ENCODE results near the gene RPP30. TPM values are rescaled to one million over a fixed set of nuclear protein-coding genes. Genes with fewer than 3 reads are reported as not detected.

Gene RPP30
- total RNA-seq, 6 experiments from 2014 or later, result 10.1 to 16.8 (median 12.8) TPM

DNA sequence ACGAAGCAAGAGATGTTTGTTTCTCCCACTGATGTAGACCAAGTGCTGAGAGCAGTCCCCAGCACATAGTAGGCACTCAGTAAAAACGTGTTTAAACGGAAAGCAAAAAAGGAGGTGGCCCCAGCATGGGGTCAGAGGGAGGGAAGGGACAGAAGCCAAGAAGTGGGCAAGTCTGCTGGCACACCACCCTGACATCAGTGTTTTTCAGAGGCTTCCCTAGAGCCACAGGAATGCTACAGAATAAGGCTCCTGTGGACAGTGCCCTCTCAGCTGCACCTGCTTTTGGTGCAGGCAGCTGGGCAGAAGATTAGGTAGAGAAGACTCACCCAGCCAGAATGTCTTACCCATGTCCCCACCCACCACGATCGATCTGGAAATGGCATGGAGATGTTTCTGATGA is 57.4 kb downstream of the RPP30 start:
- no peak overlapping the region for H3K4me3 ChIP-seq
- no peak for ATAC-seq
- intact Hi-C loops (cut with DNase I), result no loop called here
- no peak overlapping the region for H3K27ac ChIP-seq
- no peaks in the 10 kb centered on the region for H3K27me3 ChIP-seq
- no peak for TF ChIP-seq POLR2A (IDR thresholded peaks at IDR 0.05)
- TF ChIP-seq, protein P1, sequence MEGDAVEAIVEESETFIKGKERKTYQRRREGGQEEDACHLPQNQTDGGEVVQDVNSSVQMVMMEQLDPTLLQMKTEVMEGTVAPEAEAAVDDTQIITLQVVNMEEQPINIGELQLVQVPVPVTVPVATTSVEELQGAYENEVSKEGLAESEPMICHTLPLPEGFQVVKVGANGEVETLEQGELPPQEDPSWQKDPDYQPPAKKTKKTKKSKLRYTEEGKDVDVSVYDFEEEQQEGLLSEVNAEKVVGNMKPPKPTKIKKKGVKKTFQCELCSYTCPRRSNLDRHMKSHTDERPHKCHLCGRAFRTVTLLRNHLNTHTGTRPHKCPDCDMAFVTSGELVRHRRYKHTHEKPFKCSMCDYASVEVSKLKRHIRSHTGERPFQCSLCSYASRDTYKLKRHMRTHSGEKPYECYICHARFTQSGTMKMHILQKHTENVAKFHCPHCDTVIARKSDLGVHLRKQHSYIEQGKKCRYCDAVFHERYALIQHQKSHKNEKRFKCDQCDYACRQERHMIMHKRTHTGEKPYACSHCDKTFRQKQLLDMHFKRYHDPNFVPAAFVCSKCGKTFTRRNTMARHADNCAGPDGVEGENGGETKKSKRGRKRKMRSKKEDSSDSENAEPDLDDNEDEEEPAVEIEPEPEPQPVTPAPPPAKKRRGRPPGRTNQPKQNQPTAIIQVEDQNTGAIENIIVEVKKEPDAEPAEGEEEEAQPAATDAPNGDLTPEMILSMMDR (IDR thresholded peaks at IDR 0.05), result no peak
- H3K4me1 ChIP-seq, result no peaks in the 10 kb centered on the region
- no peaks in the 10 kb centered on the region for H3K9me3 ChIP-seq
- WGBS (ENCODE audit: insufficient coverage, low coverage, low lambda C conversion rate, missing lambda C conversion rate), result 59% methylated on average over 5 of the region's 5 CpGs
- DNase-seq, result no peak
- no peaks in the 10 kb centered on the region for H3K36me3 ChIP-seq

DNA sequence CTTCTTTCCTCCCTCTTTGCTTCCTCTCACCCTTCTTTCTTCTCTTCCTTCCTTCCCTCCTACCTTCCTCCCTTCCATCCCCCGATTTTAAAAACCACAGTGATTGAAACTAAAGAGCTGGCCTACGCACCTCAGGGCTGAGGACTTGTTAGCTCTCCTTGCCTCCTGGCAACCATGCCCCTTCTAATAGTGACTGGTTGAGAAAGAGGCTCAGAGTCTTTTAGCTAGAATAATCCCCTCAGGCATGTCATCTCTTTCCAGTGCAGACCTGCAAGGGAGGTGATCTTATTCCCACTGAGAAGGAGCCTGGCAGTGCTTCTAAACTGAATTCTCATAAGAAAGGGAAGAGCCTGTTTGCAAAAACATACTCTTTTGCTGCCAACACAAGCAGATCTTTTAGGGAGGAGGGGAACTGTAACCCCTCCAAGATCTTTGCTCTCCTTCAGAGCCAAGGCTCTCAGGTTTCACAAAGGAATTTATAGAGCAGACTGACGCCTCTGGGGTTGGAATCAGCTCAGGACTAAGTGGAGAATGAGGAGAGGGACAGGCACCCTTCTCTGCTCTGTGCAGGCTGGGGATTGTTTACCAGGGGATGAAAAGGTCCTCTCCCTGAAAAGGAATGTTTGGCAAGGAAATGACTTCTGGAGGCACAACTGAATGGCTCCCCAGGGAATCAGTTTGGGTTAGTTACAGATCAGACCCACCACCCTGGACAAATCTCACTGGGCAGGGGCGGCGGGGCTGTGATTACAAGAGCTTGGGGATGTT is 58.5 kb downstream of the RPP30 start:
- Histone ChIP-seq H3K36me3 (no peaks in the 10 kb centered on the region), H3K4me1 (no peaks in the 10 kb centered on the region), H3K27me3 (no peaks in the 10 kb centered on the region), H3K4me3 (no peak overlapping the region), H3K9me3 (no peaks in the 10 kb centered on the region), H3K27ac (peak overlapping the region in 1 of 3 donors; percentile 10)
- TF ChIP-seq, protein P1 (IDR thresholded peaks at IDR 0.05), result no peak
- TF ChIP-seq POLR2A (IDR thresholded peaks at IDR 0.05), result no peak
- ATAC-seq (peak in 1 of 4 donors; percentile 20), DNase-seq (no peak)
- intact Hi-C loops (cut with DNase I), result no loop called here
- whole genome bisulfite sequencing (ENCODE audit: insufficient coverage, low coverage, low lambda C conversion rate, missing lambda C conversion rate), result 56% methylated on average over 4 of the region's 5 CpGs

GRCh38 chr10:90930971-90931871 is 59.4 kb downstream of the RPP30 start:
- Histone ChIP-seq H3K9me3 (no peaks in the 10 kb centered on the region), H3K36me3 (no peaks in the 10 kb centered on the region), H3K27me3 (no peaks in the 10 kb centered on the region), H3K4me1 (no peaks in the 10 kb centered on the region), H3K27ac (no peak overlapping the region), H3K4me3 (no peak overlapping the region)
- intact Hi-C loops (cut with DNase I), result no loop called here
- WGBS (ENCODE audit: insufficient coverage, low coverage, low lambda C conversion rate, missing lambda C conversion rate), result 35% methylated on average over 5 of the region's 6 CpGs
- no peak for TF ChIP-seq POLR2A (IDR thresholded peaks at IDR 0.05)
- TF ChIP-seq, protein P1 (IDR thresholded peaks at IDR 0.05), result no peak
- ATAC-seq, result peak; percentile 26 to 53 (median 46)
- no peak for DNase-seq

GRCh38 chr10:90935581-90936275 is 64.0 kb downstream of the RPP30 start:
- no peaks in the 10 kb centered on the region for H3K27me3 ChIP-seq
- ATAC-seq, result no peak
- TF ChIP-seq POLR2A (IDR thresholded peaks at IDR 0.05), result no peak
- intact Hi-C loops (cut with DNase I), result no loop called here
- no peak for DNase-seq
- no peak overlapping the region for H3K4me3 ChIP-seq
- no peaks in the 10 kb centered on the region for H3K9me3 ChIP-seq
- H3K4me1 ChIP-seq, result no peaks in the 10 kb centered on the region
- 58% methylated on average over 4 of the region's 5 CpGs for WGBS (ENCODE audit: insufficient coverage, low coverage, low lambda C conversion rate, missing lambda C conversion rate)
- H3K36me3 ChIP-seq, result no peaks in the 10 kb centered on the region
- no peak overlapping the region for H3K27ac ChIP-seq

All from right lobe of liver (tissue), 6 donors.